NCI-H2107 treated with DMSO at 0.1 percent for 48 hours (cell line): ENCODE results near the gene GRIN2D.

Source experiments
- DNase-seq: peaks from one replicate; lab custom pipeline; 2025; ENCODE audit not compliant: unreplicated experiment; lab: John Stamatoyannopoulos, UW

GRIN2D gene

DNA sequence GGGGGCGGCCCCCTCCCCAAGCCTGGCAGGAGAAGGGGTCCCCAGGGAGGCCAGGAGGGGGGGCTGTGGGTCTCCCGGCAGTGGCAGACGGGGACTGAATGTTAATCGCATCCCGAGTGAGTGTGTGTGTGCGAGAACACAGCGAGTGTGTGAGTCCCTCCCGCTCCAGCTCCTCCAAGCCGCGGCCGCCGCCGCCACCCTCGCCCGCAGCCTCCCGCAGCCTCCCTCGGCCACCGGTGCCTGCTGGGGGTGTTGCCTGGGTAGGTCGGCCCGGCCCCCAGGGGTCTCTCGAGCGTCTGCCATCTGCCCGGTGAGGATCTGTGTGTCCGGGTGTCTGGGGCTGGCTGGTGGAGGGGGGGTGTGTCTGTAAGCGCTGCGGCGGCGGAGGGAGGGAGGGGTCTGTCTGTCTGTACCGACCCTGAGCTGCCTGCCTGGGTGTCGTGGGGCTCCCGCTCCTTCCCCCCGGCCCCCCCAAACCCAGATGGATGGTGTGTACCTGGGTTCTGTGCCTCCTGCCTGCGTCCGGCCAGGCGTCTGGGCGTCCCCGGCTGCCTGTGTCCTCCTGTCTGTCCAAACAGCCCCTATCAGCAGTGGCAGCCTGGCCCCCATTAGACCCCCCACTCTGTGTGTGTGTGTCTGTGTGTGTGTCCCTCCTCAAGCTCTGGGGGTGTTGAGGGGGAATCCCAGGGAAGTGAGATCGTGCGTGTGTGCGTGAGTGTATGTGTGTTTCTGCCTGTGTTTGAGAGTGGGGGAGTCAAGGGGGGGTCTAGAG, at the start of gene GRIN2D:
Gene GRIN2D, plus strand, starts transcription at position 110 of the 772 bp plus-strand sequence. CDS start 4,725 bp downstream, outside the sequence.
- DNase-seq, result no peak

- no peak for DNase-seq
Measured at GRCh38 chr19:48344892-48345291, 48.6 kb upstream of the GRIN2D start.

GRCh38 chr19:48346191-48346590, 47.3 kb upstream of the GRIN2D start:
- no peak for DNase-seq

DNA sequence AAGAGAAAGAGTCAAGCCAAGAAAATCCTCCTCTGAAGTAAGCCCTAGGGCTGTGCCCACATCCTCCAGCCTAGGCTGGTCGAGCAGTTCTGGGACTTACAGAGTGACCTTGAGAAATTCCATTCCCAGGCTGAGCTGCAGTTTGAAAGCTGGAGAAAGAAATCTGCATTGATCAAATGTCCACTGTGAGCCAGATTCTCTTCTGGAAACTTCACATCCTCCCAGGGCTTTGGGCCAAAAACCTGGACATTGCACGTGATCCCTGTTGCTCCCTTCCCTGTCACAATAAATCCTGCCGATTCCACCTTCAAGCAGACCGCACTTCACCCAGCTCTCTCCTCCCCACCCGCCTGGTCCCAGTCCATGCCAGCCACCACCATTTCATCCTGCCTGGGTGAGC, 45.4 kb upstream of the GRIN2D start:
- DNase-seq, result no peak

- DNase-seq, result no peak
Measured at GRCh38 chr19:48348737-48349136, 44.7 kb upstream of the GRIN2D start.

GRCh38 chr19:48350856-48351255, 42.6 kb upstream of the GRIN2D start:
- DNase-seq, result no peak

DNA sequence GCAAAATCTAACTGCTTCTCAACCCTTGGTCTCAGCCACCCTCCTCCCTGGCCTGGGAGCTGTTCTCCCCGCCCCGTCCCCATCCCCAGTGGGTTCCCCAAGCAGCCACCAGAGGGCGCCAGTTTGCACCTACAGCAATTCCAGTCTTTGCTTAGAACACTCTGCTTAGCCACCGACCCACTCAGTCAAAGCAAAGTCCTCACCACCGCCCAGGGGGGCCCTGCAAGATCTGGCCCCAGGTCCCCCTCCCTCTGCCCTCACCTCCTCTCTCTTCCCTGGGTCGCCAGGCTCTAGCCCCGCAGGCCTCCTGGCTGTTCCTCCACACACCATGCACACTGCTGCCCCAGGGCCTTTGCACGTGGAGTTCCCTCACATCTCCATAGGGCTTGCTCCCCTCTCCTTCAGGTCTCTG, 42.1 kb upstream of the GRIN2D start:
- DNase-seq, result peak; percentile 19

DNA sequence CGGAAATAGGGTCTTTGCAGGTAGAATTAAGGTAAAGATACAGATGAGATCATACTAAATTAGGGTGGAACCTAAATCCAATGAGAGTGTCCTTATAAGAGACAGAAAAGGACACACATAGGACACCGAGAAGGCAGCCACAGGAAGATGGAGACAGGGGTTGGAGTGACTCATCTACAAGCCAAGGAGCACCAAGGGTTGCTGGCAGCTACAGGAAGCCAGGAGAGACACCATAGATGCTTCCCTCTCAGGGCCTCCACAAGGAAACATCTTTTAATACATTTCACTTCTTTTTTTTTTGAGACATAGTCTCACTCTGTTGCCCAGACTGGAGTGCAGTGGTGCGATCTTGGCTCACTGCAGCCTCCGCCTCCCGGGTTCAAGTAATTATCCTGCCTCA, 39.8 kb upstream of the GRIN2D start:
- no peak for DNase-seq

DNA sequence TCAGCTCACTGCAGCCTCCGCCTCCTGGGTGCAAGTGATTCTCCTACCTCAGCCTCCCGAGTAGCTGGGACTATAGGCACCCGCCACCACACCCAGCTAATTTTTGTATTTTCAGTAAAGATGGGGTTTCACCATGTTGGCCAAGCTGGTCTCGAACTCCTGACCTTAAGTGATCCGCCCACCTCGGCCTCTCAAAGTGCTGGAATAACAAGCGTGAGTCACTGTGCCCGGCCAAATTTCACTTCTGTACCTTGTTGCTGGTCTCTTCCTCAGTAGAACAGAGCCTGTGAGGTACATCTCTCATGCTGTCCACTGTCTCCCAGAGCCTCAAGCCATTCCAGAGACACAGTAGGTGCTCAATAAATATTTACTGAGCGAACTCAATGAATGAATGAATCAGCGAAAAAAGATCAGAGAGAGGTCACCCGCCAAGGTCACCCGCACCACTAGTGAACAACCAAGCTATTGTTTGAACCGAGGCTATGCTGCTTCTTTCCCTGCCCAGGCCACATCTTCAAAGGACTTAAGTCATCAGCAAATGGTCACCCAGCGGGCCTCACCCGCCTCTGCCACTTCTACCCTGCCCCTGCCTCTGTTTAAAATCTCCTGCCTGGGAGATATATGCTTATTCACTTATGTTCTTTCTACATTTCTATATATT, 39.0 kb upstream of the GRIN2D start:
- no peak for DNase-seq

GRCh38 chr19:48355365-48355954, 38.0 kb upstream of the GRIN2D start:
- no peak for DNase-seq

DNA sequence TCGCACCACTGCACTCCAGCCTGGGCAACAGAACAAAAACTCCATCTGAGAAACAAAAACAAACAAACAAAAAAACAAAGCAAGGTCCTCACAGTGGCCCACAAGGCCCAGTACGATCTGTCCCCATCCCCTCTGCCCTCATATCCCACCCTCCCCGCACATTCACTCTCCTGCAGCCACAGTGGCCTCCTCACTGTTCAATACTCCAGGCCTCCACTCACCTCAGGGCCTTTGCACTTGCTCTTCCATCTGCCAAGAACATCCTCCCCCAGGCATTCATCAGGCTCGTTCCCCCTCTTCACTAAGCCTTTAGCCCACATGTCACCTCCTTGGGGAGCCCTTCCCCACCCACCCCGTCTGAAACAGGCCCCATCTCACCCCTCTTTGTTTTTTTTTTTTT, 34.3 kb upstream of the GRIN2D start:
- no peak for DNase-seq

GRCh38 chr19:48361912-48362311, 31.6 kb upstream of the GRIN2D start:
- no peak for DNase-seq

- peak; percentile 89 for DNase-seq
Measured at GRCh38 chr19:48362716-48363499, 30.6 kb upstream of the GRIN2D start.

DNA sequence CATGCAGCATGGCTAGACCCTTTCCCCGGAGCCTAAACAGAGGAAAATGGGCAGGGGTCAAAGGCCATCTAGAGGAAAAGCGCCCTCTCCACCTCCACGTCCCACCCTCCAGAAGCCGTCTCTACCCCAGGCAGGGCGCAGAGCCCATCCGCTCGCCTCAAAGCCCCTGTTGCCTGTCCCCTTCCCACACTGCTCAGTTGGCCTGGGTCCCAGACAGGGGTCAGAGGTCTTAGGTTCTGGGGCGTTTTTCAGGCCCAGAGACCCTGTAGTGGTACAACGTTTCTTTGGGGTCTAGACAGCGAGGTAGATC, 30.0 kb upstream of the GRIN2D start:
- no peak for DNase-seq

- peak; percentile 99 for DNase-seq
Measured at GRCh38 chr19:48363810-48364597, 29.5 kb upstream of the GRIN2D start, which contains the start of the genes SYNGR4 and TMEM143. SYNGR4 (plus strand) TSS chr19:48364367; CDS start chr19:48365843, 1,476 bp downstream. TMEM143 (minus strand) TSS chr19:48363940; CDS start chr19:48363920, 20 bp downstream.

DNA sequence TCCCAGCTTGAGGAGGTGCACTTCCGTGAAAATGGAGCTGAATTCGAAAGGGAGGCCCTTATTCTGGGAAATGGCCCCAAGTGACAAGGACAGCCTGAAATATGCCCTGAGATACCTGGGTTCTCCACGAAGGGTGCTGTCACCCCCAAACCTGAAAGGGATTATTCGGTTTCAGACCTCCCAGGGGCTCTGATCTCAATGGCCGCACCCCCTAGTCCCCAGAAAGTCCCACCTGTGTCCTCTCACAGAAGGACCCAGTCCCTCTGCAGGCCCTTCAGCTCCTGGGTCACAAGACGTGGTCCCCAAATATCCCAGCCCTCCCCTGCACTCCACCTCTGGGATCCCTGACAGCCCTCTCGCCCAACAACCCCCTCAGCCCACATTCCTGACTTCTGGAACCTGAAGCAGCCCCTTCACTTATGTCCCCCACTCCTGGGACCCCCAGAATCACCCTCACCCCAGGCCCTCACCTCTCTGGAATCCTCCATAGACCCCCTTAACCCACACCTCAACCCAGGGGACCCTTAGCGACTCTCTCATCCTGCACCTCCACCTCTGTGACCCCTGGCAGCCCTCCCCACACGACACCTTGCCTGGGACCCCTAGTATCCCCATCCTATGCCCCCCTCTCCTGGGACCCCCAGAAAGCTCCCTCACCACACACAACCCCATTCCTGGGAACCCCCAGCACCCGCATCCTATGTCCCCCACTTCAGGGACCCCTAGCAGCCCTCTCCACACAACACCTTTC, 28.7 kb upstream of the GRIN2D start:
- DNase-seq, result no peak

DNA sequence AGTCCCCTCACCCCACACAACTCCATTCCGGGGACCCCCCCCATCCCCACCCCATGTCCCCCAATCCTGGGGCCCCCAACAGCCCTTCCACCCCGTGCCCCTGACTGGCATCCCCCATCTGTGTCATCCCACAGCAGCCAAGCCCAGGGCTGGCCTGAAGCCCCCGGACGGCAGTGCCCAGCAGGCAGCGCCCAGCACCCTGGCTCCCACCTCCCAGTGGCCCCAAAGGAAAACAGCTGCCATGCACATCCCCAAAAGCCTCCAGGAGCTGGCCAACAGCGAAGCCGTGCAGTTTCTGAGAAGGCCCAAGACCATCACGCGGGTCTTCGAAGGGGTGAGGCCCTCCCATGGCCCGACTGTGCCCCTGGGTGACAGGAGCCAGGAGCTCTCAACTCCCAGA, 27.9 kb upstream of the GRIN2D start:
- DNase-seq, result no peak

GRCh38 chr19:48367855-48368254, 25.6 kb upstream of the GRIN2D start:
- no peak for DNase-seq

DNA sequence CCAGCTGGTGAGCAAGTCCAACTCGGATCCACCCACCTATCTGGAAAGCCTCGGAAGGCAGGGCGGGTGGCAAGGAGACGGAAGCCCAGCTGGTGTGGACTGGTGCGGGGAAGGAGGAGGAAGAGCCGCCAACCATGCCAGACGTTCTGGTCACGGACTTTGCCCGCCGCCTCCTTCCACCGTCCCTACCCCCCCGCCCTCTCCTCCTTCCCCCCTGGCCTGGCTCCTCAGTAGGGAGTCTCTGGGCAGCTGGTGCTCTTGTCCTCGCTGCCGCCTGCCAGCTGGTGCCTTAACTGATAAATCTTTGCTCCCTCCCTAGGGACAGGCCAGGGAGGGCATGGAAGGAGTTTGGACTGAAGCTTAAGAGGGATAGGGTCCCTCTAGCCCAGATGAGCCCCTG, 24.5 kb upstream of the GRIN2D start:
- DNase-seq, result peak; percentile 64

DNA sequence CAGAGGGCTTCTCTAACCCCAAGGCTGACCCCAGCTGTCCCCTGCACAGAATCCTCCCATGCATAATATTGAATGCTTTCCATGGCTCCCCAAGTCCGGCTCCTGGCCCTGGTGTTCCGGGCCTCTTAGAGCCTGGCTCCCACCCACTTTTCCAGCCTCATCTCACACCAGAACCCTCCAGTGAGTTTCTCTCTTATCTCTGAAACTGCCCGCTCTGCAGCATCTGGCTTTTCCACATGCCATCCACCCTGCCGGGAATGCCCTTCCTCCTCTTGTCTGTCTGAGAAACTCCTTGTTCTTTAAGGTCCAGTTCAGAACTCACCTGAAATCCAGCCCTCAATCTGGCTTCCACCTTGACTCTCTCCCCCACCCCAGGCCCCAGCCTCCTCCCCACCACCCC, 22.5 kb upstream of the GRIN2D start:
- no peak for DNase-seq
